OCI-LY1 (cell line): ENCODE results near the gene CAMK2D.

Experiments
- EZH2 ChIP-seq: fragments of 200-600 bp; sonication (generic), shearing (Covaris generic); IDR thresholded peaks from 2 replicates; pipeline ENCODE4 v1.8.0; 2017; ENCODE audit warnings: borderline replicate concordance, mixed run types, mild to moderate bottlenecking, antibody characterized with exemption, low read length, moderate library complexity, mixed read lengths
- TF ChIP-seq, protein P1 (sequence below): fragments of 200-600 bp; sonication (generic), shearing (Covaris generic); IDR thresholded peaks from 2 replicates; pipeline ENCODE4 v1.5.1; 2017; ENCODE audit warnings: mild to moderate bottlenecking, antibody characterized with exemption, low read length, moderate library complexity, mixed read lengths

DNA sequence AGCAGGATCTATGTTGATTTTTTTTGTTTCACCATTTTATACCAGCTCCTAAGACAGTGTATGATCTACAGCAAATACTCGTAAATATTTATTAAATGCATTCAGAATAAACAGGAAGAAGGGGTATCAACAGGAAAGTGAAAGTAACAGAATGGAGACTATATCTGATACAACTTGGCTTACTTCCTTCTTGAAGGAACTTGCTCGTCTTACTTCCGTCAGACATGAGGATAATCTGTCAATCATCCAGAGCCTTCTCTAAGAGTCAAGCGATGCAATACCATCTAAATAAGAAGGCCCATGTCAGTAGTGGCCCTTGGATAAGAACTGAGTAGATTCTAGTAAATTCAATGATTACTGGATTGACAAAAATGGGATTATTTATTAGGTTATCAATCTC is 84.2 kb downstream of the CAMK2D start:
- no peak for TF ChIP-seq EZH2
- TF ChIP-seq, protein P1, sequence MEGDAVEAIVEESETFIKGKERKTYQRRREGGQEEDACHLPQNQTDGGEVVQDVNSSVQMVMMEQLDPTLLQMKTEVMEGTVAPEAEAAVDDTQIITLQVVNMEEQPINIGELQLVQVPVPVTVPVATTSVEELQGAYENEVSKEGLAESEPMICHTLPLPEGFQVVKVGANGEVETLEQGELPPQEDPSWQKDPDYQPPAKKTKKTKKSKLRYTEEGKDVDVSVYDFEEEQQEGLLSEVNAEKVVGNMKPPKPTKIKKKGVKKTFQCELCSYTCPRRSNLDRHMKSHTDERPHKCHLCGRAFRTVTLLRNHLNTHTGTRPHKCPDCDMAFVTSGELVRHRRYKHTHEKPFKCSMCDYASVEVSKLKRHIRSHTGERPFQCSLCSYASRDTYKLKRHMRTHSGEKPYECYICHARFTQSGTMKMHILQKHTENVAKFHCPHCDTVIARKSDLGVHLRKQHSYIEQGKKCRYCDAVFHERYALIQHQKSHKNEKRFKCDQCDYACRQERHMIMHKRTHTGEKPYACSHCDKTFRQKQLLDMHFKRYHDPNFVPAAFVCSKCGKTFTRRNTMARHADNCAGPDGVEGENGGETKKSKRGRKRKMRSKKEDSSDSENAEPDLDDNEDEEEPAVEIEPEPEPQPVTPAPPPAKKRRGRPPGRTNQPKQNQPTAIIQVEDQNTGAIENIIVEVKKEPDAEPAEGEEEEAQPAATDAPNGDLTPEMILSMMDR, result no peak
